ENCODE data around the gene ZFP91. TPM values are rescaled to one million over a fixed set of nuclear protein-coding genes. Genes with fewer than 3 reads are reported as not detected.

Gene ZFP91, protein sequence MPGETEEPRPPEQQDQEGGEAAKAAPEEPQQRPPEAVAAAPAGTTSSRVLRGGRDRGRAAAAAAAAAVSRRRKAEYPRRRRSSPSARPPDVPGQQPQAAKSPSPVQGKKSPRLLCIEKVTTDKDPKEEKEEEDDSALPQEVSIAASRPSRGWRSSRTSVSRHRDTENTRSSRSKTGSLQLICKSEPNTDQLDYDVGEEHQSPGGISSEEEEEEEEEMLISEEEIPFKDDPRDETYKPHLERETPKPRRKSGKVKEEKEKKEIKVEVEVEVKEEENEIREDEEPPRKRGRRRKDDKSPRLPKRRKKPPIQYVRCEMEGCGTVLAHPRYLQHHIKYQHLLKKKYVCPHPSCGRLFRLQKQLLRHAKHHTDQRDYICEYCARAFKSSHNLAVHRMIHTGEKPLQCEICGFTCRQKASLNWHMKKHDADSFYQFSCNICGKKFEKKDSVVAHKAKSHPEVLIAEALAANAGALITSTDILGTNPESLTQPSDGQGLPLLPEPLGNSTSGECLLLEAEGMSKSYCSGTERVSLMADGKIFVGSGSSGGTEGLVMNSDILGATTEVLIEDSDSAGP
- total RNA-seq: 10 to 100 TPM; 54.8 to 61.8 (median 57.8) TPM
- total RNA-seq (2013): 52.2 TPM

DNA sequence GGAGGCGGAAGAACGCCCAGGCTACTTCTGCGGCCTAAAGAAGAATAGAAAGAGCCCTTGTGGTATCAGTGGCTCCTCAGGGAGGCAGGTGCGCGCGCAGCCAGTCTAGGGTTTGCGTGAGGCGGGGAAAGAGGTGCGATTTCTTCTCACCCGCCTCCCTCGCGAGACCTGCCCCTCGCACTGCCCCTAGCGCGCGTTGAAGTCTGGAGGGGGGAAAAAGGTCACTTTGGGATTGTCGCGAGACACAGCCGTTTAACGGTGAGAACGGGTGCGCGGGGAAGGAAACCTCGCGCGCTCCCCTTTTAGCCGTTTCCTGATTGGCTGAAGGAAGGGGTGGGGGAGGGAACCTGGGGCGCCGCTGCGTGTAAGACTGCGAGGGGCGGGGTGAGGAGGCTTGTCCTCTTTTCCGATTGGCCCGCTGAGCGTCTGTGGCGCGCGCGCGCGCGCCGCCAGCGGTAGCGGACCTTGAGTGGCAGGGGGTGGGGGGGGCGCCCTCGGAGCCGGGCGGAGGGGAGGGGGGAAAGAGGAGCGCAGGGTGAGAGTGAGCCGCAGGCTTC is at the start of gene ZFP91:
ZFP91 (plus strand) TSS at position 429 of the 557 bp plus-strand sequence. CDS start 219 bp downstream, outside the sequence.
- no peaks in the 10 kb centered on the region for H3K27me3 ChIP-seq (ENCODE audit: control insufficient read depth, insufficient read depth, low read length)
- H3K27ac Mint-ChIP-seq: peak within 1 kb of the TSS; percentile 99 to 100
- peak; percentile 88 to 99 for DNase-seq
- H3K27me3 Mint-ChIP-seq (ENCODE audit: low read depth in 2 of 2): peaks cover 0 to 3% of the 10 kb centered on the region in 2 donors
- no peaks in the 10 kb centered on the region for H3K9me3 Mint-ChIP-seq
- H3K36me3 Mint-ChIP-seq: no peaks in the 10 kb centered on the region
- peak; percentile 59 to 82 (median 67) for ATAC-seq
- H3K4me3 ChIP-seq (ENCODE audit: low read length): peak within 1 kb of the TSS; percentile 90
- TF ChIP-seq, protein P1, sequence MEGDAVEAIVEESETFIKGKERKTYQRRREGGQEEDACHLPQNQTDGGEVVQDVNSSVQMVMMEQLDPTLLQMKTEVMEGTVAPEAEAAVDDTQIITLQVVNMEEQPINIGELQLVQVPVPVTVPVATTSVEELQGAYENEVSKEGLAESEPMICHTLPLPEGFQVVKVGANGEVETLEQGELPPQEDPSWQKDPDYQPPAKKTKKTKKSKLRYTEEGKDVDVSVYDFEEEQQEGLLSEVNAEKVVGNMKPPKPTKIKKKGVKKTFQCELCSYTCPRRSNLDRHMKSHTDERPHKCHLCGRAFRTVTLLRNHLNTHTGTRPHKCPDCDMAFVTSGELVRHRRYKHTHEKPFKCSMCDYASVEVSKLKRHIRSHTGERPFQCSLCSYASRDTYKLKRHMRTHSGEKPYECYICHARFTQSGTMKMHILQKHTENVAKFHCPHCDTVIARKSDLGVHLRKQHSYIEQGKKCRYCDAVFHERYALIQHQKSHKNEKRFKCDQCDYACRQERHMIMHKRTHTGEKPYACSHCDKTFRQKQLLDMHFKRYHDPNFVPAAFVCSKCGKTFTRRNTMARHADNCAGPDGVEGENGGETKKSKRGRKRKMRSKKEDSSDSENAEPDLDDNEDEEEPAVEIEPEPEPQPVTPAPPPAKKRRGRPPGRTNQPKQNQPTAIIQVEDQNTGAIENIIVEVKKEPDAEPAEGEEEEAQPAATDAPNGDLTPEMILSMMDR (IDR thresholded peaks at IDR 0.05): no peak
- peaks cover 84 to 88% of the 10 kb centered on the region in 2 donors for H3K4me1 Mint-ChIP-seq
- H3K36me3 ChIP-seq (ENCODE audit: control insufficient read depth, insufficient read depth, low read length): peaks cover 2% of the 10 kb centered on the region
- peak within 1 kb of the TSS; percentile 99 for H3K27ac ChIP-seq (ENCODE audit: low read length)
- intact Hi-C loops (cut with micrococcal nuclease): loop anchor here (1.0 to 10.0 kb wide), 9 partner anchors 10 to 1048 kb away; partner anchors contain the start of genes FAM111A, MED19, SELENOH and TIMM10
- H3K4me1 ChIP-seq (ENCODE audit: control insufficient read depth, insufficient read depth, low read length): peaks cover 32% of the 10 kb centered on the region
- WGBS (ENCODE audit: insufficient coverage): under 1% methylated on average over 46 of the region's 51 CpGs
- H3K4me3 Mint-ChIP-seq: peak within 1 kb of the TSS; percentile 91
- H3K9me3 ChIP-seq (ENCODE audit: control insufficient read depth, insufficient read depth, low read length): no peaks in the 10 kb centered on the region

DNA sequence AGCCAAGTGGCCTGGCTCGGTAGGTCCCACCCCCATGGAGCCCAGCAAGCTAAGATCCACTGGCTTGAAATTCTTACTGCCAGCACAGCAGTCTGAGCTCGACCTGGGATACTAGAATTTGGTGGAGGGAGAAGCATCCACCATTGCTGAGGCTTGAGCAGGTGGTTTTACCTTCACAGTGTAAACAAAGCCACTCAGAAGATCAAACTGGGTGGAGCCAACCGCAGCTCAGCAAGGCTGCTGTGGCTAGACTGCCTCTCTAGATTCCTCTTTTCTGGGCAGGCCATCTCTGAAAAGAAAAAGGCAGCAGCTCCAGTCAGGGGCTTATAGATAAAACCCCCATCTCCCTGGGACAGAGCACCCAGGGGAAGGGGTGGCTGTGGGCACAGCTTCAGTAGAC is 48.6 kb upstream of the ZFP91 start:
- H3K4me1 ChIP-seq (ENCODE audit: control insufficient read depth, insufficient read depth, low read length): peaks cover 14% of the 10 kb centered on the region
- H3K9me3 ChIP-seq (ENCODE audit: control insufficient read depth, insufficient read depth, low read length): no peaks in the 10 kb centered on the region
- DNase-seq (peak in 1 of 2 donors; percentile 72), ATAC-seq (no peak)
- TF ChIP-seq, protein P1 (IDR thresholded peaks at IDR 0.05): no peak
- H3K27ac Mint-ChIP-seq: no peak overlapping the region
- no peaks in the 10 kb centered on the region for H3K27me3 ChIP-seq (ENCODE audit: control insufficient read depth, insufficient read depth, low read length)
- no peaks in the 10 kb centered on the region for H3K27me3 Mint-ChIP-seq (ENCODE audit: low read depth in 2 of 2)
- peaks cover 48% of the 10 kb centered on the region for H3K36me3 ChIP-seq (ENCODE audit: control insufficient read depth, insufficient read depth, low read length)
- H3K4me3 Mint-ChIP-seq: no peak overlapping the region
- intact Hi-C loops (cut with micrococcal nuclease): no loop called here
- peaks cover 25% of the 10 kb centered on the region for H3K36me3 Mint-ChIP-seq
- H3K4me3 ChIP-seq (ENCODE audit: low read length): no peak overlapping the region
- H3K9me3 Mint-ChIP-seq: no peaks in the 10 kb centered on the region
- 82% methylated on average over 3 of the region's 3 CpGs for WGBS (ENCODE audit: insufficient coverage)
- no peak overlapping the region for H3K27ac ChIP-seq (ENCODE audit: low read length)
- peaks cover 21 to 31% of the 10 kb centered on the region in 2 donors for H3K4me1 Mint-ChIP-seq

DNA sequence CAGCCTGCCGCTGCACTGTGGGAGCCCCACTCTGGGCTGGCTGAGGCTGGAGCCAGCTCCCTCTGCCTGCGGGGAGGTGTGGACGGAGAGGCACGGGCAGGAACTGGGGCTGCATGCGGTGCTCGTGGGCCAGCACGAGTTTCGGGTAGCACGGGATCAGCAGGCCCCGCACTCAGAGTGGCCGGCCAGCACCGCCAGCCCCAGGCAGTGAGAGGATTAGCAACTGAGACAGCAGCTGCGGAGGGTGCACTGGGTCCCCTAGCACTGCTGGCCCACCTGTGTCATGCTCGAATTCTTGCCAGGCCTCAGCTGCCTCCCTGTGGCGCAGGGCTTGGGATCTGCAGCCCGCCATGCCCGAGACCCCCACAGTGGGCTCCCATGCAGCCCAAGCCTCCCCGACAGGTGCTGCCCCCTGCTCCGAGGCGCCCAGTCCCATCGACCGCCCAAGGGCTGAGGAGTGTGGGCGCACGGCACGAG is 47.0 kb upstream of the ZFP91 start:
- DNase-seq (no peak), ATAC-seq (no peak)
- intact Hi-C loops (cut with micrococcal nuclease): no loop called here
- H3K27ac ChIP-seq (ENCODE audit: low read length): no peak overlapping the region
- Mint-ChIP-seq H3K4me1 (peaks cover 20 to 34% of the 10 kb centered on the region in 2 donors), H3K27me3 (ENCODE audit: low read depth in 2 of 2) (no peaks in the 10 kb centered on the region), H3K36me3 (peaks cover 20% of the 10 kb centered on the region), H3K4me3 (no peak overlapping the region), H3K27ac (no peak overlapping the region), H3K9me3 (no peaks in the 10 kb centered on the region)
- peaks cover 9% of the 10 kb centered on the region for H3K4me1 ChIP-seq (ENCODE audit: control insufficient read depth, insufficient read depth, low read length)
- H3K9me3 ChIP-seq (ENCODE audit: control insufficient read depth, insufficient read depth, low read length): no peaks in the 10 kb centered on the region
- 93% methylated on average over 25 of the region's 25 CpGs for WGBS (ENCODE audit: insufficient coverage)
- peaks cover 46% of the 10 kb centered on the region for H3K36me3 ChIP-seq (ENCODE audit: control insufficient read depth, insufficient read depth, low read length)
- no peaks in the 10 kb centered on the region for H3K27me3 ChIP-seq (ENCODE audit: control insufficient read depth, insufficient read depth, low read length)
- TF ChIP-seq, protein P1 (IDR thresholded peaks at IDR 0.05): no peak
- H3K4me3 ChIP-seq (ENCODE audit: low read length): no peak overlapping the region
